ENCODE results near the gene MAPRE3.
"Not testable (repeated sequence)": the region's sequence is repeated elsewhere in the genome, so short reads cannot be mapped to it uniquely, and the experiment has no call there.

Gene MAPRE3

DNA sequence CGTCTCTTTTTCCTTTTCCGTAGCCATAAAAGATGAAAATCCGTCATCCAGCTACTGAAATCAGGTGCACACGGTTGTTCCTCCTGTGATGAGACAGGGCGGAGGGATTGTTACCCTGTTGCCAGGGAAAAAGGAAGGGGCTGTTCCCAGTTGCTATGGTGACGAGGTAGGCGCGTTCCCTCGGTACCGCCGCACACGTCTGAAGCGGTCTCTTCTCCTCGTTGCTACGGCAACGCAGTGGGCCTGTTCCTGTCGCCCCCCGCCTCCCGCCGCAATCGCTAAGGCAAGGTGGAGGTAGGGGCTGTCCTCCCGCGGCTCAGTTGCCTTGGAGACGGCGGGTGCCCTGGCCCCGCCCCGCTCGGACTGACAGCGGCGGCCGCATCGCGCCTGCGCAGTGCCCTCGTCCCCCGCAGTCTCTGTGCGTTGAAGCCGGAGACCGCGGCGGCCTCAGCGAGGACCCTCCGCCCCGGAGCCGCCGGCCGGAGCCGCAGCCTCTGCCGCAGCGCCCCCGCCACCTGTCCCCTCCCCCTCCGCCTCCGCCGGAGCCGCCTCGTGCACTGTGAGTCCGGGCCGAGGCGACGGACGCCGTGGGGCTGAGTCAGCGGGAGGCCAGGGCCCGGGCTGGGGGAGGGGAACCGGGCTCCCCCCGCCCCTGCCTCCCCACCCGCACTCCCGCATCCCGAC, at the start of gene MAPRE3:
MAPRE3 (plus strand) TSS at position 394 of the 684 bp plus-strand sequence. CDS start 51,582 bp downstream, outside the sequence.
- in situ Hi-C loops (cut with HindIII; ENCODE audit: low sequenced_read_pairs) = no loop called here

DNA sequence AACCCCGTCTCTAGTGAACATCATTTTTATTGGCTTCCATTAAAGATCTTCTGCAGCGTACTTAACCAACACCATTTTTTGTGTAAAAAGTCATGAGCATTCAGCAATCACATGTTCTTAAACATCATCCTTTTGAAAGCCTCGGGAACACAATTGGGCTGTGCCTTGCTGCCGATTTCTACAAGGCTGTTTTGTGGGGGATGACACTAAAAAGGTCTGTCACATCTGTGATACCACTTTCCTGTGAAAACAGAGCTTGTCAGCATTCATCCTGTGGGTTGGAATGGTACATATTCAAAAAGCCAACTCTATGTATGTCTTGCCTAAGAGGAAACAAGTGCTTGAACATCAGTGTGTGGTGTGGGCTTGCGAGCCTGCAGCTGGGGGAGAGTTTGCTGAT, 49.1 kb upstream of the MAPRE3 start:
- in situ Hi-C loops (cut with HindIII; ENCODE audit: low sequenced_read_pairs) = no loop called here

DNA sequence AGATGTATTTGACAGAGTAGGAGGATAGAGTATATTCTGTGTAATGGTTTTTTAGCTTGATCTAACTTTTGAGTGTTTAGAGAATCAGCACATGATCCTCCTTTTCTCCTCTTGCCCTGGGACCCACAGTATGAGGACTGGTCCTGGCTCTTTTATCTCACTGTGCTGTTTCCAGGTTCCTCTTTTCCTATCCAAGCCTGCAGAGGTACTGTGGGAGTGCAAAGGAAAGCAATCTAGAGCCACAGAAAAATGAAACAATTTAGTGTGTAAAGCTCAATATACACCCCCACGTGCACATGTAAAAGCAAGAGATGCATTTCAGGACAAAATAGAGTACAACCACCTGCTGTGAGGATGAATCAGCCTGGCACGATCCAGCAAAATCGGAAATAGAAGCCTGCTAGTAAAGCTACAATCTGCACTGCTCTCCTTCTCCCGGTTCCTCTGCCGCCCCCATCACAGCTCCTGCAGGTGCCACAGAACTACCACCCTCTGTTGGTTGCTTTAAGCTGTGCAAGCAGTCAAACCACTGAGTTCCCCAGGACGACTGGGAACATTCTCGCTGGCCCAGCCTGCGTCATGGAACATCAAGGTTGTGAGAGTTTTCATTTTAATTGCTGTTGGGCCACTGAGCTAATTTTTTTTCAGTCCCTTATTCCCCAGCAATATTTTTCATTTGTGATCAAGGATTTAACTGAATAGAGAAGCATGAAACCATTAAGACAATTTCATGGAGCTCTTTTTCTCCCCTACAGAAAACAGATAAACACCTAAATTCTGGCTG, 47.8 kb upstream of the MAPRE3 start:
- in situ Hi-C loops (cut with HindIII; ENCODE audit: low sequenced_read_pairs) = no loop called here

DNA sequence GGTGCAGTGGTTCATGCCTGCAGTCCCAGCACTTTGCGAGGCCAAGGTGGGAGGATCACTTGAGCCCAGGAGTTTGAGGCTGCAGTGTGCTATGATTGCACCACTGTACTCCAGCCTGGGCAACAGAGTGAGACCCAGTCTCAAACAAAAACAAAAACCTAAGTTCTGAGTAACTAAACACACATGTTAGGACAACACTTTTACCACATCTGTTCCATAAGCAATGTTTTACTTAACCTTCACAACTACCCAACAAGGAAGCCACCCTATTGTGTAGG, 47.3 kb upstream of the MAPRE3 start:
- in situ Hi-C loops (cut with HindIII; ENCODE audit: low sequenced_read_pairs) = not testable (repeated sequence)

DNA sequence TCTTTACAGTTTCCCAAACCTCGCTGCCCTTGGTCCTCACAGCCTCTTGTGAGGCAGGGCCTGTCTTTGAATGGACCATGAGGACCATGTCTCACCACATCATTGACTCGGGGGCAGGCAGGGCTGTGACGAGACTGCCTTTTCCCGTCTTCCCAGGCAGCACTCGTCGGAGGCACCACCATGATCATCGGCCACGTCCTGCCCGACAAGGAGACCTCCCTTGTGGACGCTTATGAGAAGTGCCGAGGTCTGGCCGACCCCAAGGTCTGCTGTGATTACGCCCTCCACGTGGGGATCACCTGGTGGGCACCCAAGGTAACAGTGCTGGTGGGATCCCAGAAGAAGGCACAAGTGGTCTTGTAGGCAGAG, 45.7 kb upstream of the MAPRE3 start:
- in situ Hi-C loops (cut with HindIII; ENCODE audit: low sequenced_read_pairs) = no loop called here

DNA sequence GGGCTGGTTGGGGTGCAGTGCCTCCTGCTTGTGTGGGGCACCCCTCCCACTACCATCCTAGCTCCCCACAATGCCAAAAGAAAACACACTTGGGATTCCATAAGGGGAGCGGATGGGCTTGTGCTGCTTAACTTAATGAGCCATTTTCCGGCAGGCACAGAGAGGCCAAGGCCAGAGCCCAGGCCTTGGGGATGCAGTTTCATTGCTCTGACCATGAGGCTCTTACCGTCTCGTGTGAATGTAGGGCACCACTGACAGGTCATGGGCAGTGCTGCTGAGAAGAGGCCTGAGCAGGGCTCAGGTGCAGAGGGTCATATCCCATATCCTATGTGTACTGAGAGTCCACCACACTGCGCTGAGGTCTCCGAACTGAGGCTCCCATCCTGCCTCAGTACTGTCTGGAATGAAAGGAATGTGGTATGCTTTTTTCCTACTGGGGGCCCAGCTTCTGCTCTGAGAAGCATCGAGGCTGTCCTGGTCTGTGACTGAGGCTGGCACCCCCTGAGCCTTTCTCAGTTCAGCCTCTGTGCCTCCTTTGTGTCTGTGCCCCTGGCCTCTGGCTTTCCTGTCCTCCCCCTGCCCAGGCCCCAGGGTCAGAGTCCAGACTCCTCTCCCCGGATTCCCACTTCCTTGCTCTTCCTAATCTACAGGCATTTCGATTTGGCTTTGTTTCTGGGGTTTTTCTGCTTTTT, 45.2 kb upstream of the MAPRE3 start:
- in situ Hi-C loops (cut with HindIII; ENCODE audit: low sequenced_read_pairs) = no loop called here

DNA sequence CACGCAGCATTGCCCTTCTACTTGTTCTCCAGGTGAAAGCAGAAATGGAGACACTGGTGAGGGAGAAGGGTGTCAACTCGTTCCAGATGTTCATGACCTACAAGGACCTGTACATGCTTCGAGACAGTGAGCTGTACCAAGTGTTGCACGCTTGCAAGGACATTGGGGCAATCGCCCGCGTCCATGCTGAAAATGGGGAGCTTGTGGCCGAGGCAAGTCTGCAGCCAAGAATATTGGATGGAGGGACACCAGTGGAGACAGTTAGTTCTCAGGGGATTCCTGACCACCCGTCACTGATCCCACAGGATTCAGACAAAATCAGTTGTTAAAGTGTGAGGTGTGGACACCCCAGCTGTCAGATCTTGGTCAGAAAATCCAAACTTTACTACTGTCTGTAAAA, 43.2 kb upstream of the MAPRE3 start:
- in situ Hi-C loops (cut with HindIII; ENCODE audit: low sequenced_read_pairs) = no loop called here

DNA sequence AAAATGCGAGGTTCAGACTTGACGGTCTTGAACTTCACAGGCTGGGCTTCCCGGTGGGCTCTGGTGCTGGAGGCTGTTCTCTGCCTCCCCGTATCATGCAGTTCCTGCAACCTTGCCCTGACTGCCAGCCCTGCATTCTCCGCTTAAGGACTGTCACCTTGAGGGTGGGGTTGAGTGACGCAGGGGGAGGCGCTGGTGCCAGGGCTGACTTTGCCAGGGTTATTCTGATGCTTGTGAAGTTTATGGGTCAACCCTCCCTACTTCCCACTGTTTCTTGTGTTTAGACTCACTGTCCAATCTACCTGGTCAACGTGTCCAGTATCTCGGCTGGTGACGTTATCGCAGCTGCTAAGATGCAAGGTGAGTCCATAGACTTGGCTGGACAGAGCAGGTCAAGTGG, 37.5 kb upstream of the MAPRE3 start:
- in situ Hi-C loops (cut with HindIII; ENCODE audit: low sequenced_read_pairs) = no loop called here

DNA sequence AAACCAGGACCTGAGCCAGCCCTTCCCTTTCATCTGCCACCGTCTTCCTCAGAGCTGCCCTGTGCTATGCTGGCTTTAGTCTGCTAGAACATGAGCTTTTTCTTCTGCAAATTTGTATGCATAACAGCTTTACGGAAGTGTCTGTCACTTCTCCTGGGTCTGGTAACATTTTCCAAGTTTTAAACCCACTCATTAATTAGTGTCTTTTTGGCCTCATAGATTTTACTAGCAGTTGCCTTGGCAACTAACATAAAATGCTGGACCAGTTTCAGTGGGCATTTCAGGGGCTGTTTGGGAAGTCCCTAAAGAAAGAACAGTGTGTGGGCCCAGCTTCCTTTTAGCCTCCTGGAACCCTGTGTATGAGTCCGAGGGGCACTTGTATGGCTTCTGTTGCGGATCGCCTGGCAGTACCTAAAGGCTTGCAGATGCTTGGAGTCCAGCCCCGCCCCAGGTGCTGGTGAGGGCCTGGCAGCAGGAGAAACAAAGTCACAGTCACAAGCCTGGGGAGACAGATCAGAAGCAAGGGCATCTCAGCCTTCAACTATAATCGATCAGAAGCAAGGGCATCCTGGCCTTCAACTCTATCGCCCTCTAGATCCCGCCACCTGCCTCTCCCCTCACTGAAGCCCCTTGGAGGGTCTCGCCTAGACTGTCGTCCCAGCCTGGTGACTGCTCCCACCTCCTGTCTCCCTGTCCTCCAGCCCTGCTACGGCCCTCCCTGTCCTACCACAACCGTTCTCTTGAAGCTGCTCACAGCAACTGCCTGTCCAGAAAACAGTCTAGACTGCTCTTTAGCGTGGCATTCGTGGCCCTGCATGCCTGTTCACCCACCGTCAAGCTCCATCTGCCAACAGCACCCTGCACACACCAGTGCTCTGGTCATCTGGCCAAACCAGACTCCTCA, 36.8 kb upstream of the MAPRE3 start:
- in situ Hi-C loops (cut with HindIII; ENCODE audit: low sequenced_read_pairs) = no loop called here

DNA sequence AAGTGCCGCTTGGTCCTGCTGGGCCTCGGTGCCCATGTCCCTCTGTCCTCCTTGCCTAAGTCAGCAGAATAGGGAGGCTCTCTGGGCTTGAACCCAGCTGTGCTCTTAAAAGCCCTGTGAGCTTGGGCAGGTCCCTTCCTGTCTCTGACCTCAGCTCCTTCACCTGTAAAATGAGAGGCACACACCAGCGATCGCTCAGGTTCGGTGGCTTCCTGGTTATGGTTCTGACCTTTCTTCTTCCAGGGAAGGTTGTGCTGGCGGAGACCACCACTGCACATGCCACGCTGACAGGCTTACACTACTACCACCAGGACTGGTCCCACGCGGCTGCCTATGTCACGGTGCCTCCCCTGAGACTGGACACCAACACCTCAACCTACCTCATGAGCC, 36.1 kb upstream of the MAPRE3 start:
- in situ Hi-C loops (cut with HindIII; ENCODE audit: low sequenced_read_pairs) = no loop called here

DNA sequence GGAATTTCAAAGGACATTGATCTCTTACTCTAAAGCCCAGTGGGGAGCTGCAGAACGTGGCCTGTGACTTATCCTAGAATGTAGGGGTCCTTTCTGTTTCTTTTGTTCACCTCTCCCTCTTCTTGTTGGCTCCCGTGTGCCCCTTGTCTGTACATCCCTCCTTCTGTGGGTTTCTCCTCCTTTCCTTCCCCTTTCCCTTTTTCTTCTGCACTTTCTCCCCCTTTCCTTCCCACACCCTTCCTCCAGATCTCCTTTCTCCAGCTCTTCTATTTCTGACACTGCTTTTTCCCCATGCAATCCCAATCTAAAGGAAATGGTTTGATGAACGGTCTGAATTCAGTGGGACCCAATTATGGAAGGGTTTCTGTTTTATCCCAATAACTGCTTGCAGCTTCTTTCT, 35.5 kb upstream of the MAPRE3 start:
- in situ Hi-C loops (cut with HindIII; ENCODE audit: low sequenced_read_pairs) = loop anchor here (5.0 kb wide), 2 partner anchors 53 to 103 kb away; no protein-coding TSS in a partner anchor

DNA sequence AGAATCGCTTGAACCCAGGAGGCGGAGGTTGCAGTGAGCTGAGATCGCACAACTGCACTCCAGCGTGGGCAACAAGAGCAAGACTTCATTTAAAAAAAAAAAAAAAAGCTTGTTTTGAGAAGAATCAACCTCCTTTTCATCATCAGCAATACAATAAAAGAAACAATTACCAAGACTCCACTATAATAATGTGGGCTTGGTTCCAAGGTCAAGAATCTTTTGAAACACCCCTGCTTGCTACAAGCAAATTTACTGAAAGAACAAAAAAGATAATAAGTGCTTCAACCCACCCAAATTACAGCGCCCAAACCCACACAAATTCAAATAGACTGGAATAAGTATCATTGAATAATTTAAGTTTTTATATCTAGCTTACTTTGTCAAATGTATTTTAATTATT, 33.6 kb upstream of the MAPRE3 start:
- in situ Hi-C loops (cut with HindIII; ENCODE audit: low sequenced_read_pairs) = loop anchor here (5.0 kb wide), 2 partner anchors 55 to 105 kb away; no protein-coding TSS in a partner anchor

DNA sequence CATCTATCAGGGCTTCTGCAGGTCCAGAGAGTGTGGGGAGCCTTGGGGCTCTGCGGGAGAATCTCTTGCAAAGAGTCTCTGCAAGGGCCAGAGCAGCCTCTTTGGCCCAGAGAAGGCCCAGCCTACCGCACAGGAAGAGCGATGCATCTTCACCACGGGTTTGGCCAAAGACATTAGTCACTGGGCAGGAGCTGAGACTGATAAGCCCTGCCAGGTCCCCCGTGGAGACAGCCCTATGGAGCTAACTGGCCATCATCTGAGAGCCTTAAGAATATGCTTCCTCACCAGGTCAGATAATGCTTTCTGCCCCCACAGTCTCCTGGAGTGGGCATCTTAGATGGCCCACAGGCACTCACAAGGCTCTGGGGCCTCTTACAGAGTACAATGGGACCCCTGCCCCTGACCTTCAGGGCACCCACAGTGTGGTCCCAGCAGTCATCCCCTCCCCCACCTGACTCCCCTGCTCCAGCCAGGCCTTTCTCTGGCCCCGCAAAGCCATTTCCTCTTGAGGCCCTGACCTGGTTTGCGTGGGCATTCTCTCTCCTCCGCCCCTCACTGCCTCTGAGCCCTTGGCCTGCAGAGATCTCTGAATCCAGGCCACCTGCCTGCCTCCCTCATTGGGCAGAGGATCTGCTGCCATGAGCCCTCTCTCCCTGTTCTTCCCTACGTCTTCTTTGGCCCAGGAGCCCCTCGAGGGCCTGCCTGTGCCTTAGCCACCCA, 31.9 kb upstream of the MAPRE3 start:
- in situ Hi-C loops (cut with HindIII; ENCODE audit: low sequenced_read_pairs) = loop anchor here (5.0 kb wide), 2 partner anchors 56 to 106 kb away; no protein-coding TSS in a partner anchor

DNA sequence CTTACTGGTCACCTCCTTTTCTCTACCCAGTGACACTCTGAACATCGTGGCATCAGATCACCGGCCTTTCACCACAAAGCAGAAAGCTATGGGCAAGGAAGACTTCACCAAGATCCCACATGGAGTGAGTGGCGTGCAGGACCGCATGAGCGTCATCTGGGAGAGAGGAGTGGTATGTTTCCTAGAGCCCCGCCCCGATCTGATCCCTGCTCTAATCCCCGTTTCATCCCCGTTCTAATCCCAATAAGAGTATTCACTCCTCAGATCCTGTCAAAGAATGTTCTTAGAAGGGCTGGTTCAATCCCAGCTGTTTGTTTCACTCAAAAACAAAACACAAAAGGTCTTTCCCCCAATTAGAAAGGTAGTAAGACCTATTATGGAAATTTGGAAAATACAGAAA, 30.4 kb upstream of the MAPRE3 start:
- in situ Hi-C loops (cut with HindIII; ENCODE audit: low sequenced_read_pairs) = no loop called here

DNA sequence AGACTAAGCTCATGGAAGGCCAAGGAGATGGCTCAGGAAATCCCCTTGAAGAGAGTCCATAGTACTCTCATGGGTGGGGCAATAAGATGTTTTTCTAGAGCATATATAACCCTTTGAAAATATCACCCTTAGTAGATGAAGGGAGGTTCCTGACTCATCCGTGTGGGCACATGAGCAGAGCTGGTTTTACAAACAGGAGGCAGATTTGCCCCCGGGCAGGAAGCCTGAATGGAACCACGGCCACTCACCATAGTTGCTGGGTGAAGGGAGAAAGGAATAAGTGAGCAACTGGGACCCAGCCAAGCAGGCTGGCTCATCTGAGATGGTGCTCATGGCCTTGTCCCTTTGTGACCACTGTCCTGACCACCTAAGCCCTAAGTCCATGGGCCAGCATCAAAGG, 29.0 kb upstream of the MAPRE3 start:
- in situ Hi-C loops (cut with HindIII; ENCODE audit: low sequenced_read_pairs) = no loop called here

DNA sequence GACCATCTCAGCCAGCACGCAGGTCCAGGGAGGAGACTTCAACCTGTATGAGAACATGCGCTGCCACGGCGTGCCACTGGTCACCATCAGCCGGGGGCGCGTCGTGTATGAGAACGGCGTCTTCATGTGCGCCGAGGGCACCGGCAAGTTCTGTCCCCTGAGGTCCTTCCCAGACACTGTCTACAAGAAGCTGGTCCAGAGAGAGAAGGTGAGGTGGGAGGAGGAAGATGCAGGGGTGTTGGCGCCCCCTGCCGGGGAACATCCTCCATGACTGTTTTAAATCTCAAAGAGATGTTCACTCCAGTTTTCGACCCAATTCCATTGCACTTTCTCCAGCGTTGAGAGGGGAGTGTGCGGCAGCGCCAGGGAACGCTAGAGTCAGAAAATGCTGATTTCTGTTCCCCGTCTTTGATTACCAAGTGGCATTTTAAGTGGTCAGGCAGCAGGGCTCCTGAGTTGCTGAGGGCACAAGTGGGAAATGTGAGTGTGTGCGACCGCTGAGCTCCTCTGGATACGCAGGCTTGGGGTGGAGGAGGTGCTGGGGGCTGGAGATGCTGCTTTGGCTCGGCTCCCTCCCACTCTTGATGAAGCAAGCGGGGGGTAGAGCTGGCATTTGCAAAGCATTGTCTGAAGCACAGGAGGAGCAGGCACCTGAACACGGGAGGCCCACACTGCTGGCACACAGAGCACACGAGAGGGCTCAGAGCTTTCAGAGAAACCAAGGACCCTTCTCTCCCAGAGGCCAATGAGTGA, 27.7 kb upstream of the MAPRE3 start:
- in situ Hi-C loops (cut with HindIII; ENCODE audit: low sequenced_read_pairs) = no loop called here

DNA sequence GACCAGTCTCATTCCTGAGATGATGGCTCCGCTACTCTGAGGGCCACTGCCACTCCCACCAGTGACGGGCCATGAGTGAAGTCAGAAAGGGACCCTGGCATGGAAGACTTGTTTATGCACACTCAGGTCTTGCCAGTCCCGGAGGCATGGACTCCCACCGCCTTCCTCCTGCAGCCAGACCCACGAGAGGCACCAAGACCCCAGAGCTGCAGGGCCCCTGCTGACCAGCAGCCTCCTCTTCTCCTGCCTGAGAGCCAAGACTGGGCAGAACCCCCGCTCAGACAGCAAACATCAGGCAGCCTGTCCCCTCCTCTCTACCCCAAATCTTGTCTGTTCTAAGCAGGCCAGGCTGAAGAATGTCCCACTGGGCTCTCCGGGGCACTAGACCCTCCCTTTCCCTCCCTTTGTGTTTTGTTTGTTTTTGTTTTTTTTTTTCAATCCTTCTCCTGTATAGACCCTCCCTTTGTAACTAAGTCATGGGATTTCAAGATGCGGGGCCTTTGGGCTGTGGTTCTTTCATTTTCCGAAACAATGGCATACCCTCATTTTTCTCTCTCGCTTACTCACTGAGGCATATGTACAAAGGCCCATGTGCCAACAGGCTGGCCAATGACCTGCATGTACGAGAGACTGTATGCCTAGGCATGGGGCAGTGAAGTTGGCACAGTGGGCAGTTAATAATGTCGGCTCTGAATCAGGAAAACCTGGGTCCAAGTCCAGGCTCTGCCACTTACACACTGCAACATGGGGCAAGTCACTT, 24.3 kb upstream of the MAPRE3 start:
- in situ Hi-C loops (cut with HindIII; ENCODE audit: low sequenced_read_pairs) = no loop called here

DNA sequence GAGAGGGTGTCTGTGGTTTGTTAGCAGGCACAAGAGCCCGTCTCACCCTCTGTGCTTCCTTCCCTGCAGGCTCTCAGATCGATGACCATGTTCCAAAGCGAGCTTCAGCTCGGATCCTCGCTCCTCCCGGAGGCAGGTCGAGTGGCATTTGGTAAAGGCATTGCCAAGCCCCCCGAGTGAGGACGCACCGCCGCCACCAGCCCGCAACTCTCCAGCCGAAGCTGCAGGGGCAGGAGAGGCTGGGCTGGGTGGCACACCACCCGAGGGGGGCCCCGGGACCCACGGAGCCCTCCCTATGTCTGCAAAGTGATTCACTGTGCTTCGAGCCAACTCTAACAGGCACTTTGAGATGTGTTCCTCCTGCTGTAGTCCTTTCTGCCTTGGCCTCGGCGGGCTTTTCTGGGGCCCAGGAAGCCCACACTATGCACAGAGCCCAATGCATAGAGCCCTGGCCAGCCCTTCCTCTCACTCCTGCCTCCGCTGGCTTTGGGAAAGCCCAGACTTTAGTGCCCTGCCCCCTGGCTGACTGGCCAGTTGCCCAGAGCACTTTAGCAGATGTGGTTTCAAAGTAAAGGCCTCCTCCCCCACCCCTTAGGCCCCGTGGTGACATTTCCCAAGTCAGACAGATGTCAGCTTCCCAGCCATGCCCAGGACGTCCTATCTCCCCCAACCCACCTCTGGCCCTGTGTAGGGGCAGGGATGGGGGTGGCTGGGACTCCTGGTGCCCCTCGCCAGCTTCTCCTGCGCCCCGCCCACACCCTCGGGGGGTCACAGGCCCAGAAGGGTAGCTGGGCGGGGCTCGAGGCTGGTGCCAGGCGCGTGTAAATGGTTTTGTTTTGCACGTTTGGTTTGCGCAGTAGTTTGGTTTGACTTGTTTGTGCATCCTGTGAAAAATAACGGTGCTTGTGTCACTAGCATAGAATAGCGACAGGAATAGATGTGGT, 23.3 kb upstream of the MAPRE3 start:
- in situ Hi-C loops (cut with HindIII; ENCODE audit: low sequenced_read_pairs) = no loop called here
